Neural progenitor cell (in vitro differentiated cells): Measurements from ENCODE around the gene EIF4EBP3. TPM values are rescaled to one million over a fixed set of nuclear protein-coding genes. Genes with fewer than 3 reads are reported as not detected.

ENCODE experiments used
- DNase-seq: peaks from one replicate; pipeline ENCODE4 v3.0.0-alpha.2; 2016; ENCODE audit warnings: low spot score
- H2AFZ ChIP-seq: fragments of 200-600 bp; sonication (generic); replicated peaks from 2 replicates; pipeline ENCODE4 v1.6.1; 2016; ENCODE audit warnings: antibody characterized with exemption
- H3F3A ChIP-seq: fragments of 200-600 bp; sonication (generic); 2 replicates; pipeline ENCODE4 v1.6.1; 2016; ENCODE audit warnings: antibody characterized with exemption, low read depth
- H3K27ac ChIP-seq: fragments of 200-600 bp; sonication (generic); 2 replicates; pipeline ENCODE4 v1.5.1; 2016; ENCODE audit warnings: mild to moderate bottlenecking
- H3K27me3 ChIP-seq: fragments of 200-600 bp; sonication (generic); 2 replicates; pipeline ENCODE4 v1.6.1; 2016; ENCODE audit warnings: mild to moderate bottlenecking, moderate library complexity
- H3K36me3 ChIP-seq: fragments of 200-600 bp; sonication (generic); 2 replicates; pipeline ENCODE4 v1.5.1; 2016
- H3K4me1 ChIP-seq: fragments of 200-600 bp; sonication (generic); 2 replicates; pipeline ENCODE4 v1.6.1; 2016; ENCODE audit warnings: mixed run types
- H3K4me2 ChIP-seq: fragments of 200-600 bp; sonication (generic); 2 replicates; pipeline ENCODE4 v1.6.1; 2016
- H3K4me3 ChIP-seq: fragments of 200-600 bp; sonication (generic); 2 replicates; pipeline ENCODE4 v1.5.1; 2016
- H3K79me2 ChIP-seq: fragments of 200-600 bp; sonication (generic); 2 replicates; pipeline ENCODE4 v1.6.1; 2016; ENCODE audit warnings: low read depth
- H3K9ac ChIP-seq: fragments of 200-600 bp; sonication (generic); 2 replicates; pipeline ENCODE4 v1.6.1; 2016
- H3K9me3 ChIP-seq: fragments of 200-600 bp; sonication (generic); 2 replicates; pipeline ENCODE4 v1.5.1; 2016; ENCODE audit warnings: low read depth
- H4K20me1 ChIP-seq: fragments of 200-600 bp; sonication (generic); 2 replicates; pipeline ENCODE4 v1.6.1; 2016; ENCODE audit warnings: low read depth
- H3K27ac Mint-ChIP-seq: 3 replicates; pipeline ENCODE4 v1.8.0; 2021; ENCODE audit warnings: mixed read lengths
- H3K27me3 Mint-ChIP-seq: 2 replicates; pipeline ENCODE4 v1.8.0; 2022; ENCODE audit warnings: low read depth, mild to moderate bottlenecking, inconsistent platforms, moderate library complexity, mixed read lengths; ENCODE audit not compliant: insufficient read depth
- H3K36me3 Mint-ChIP-seq: 3 replicates; pipeline ENCODE4 v1.8.0; 2021; ENCODE audit warnings: mixed read lengths
- H3K4me1 Mint-ChIP-seq: 3 replicates; pipeline ENCODE4 v1.8.0; 2021; ENCODE audit warnings: mixed read lengths
- H3K4me3 Mint-ChIP-seq: 3 replicates; pipeline ENCODE4 v1.8.0; 2021; ENCODE audit warnings: mild to moderate bottlenecking, moderate library complexity, mixed read lengths
- H3K9me3 Mint-ChIP-seq: 3 replicates; pipeline ENCODE4 v1.8.0; 2020; ENCODE audit warnings: mixed read lengths
- EZH2 ChIP-seq: fragments of 200-600 bp; sonication (generic); IDR thresholded peaks from 2 replicates; pipeline ENCODE4 v1.6.1; 2017; ENCODE audit warnings: antibody characterized with exemption, mild to moderate bottlenecking, moderate library complexity
- EZH2phosphoT487 ChIP-seq: fragments of 200-600 bp; sonication (generic); IDR thresholded peaks from 2 replicates; pipeline ENCODE4 v1.6.1; 2017; ENCODE audit warnings: antibody characterized with exemption
- total RNA-seq: library from RNA; depleted of rRNA; stranded (reverse); fragments of >200 nt; gene quantifications from 2 replicates; pipeline ENCODE4 v1.2.3, GENCODE V29; 2015; ENCODE audit warnings: low replicate concordance
- TF ChIP-seq, protein P1 (sequence below): fragments of 200-600 bp; sonication (generic); IDR thresholded peaks from 2 replicates; pipeline ENCODE4 v1.5.1; 2017; ENCODE audit warnings: antibody characterized with exemption, mild to moderate bottlenecking

The EIF4EBP3 gene
- total RNA-seq, 1 donor from 2014 or later = 1.1 TPM

- H3F3A ChIP-seq = peaks cover 9% of the 10 kb centered on the region
- H3K27me3 Mint-ChIP-seq = no peaks in the 10 kb centered on the region
- TF ChIP-seq EZH2 (no peak), EZH2phosphoT487 (no peak)
- no peaks in the 10 kb centered on the region for H3K4me1 Mint-ChIP-seq
- no peak overlapping the region for H2AFZ ChIP-seq
- H3K9me3 ChIP-seq = no peaks in the 10 kb centered on the region
- DNase-seq = no peak
- H3K27ac ChIP-seq = no peak overlapping the region
- H3K36me3 ChIP-seq = peaks cover 8% of the 10 kb centered on the region
- peaks cover 27% of the 10 kb centered on the region for H3K36me3 Mint-ChIP-seq
- H3K27me3 ChIP-seq = no peaks in the 10 kb centered on the region
- H3K9me3 Mint-ChIP-seq = no peaks in the 10 kb centered on the region
- no peaks in the 10 kb centered on the region for H3K4me1 ChIP-seq
- H3K27ac Mint-ChIP-seq = no peak overlapping the region
- H3K4me3 ChIP-seq = no peak overlapping the region
- H3K4me2 ChIP-seq = no peak overlapping the region
- H3K79me2 ChIP-seq = no peaks in the 10 kb centered on the region
- H3K4me3 Mint-ChIP-seq = no peak overlapping the region
- H4K20me1 ChIP-seq = no peaks in the 10 kb centered on the region
- H3K9ac ChIP-seq = no peak overlapping the region
Observed at GRCh38 chr5:140540227-140540626, 7.2 kb upstream of the EIF4EBP3 start.

GRCh38 chr5:140542972-140543371, 4.5 kb upstream of the EIF4EBP3 start:
- Histone ChIP-seq H2AFZ (no peak overlapping the region), H3K27me3 (no peaks in the 10 kb centered on the region), H3K4me1 (peaks cover 6% of the 10 kb centered on the region), H3K4me2 (no peak overlapping the region), H3F3A (peaks cover 25% of the 10 kb centered on the region), H3K9ac (no peak overlapping the region), H3K27ac (no peak overlapping the region), H3K9me3 (no peaks in the 10 kb centered on the region), H3K4me3 (no peak overlapping the region), H4K20me1 (peaks cover 4% of the 10 kb centered on the region), H3K36me3 (peaks cover 8% of the 10 kb centered on the region), H3K79me2 (no peaks in the 10 kb centered on the region)
- TF ChIP-seq EZH2 (no peak), EZH2phosphoT487 (no peak)
- TF ChIP-seq, protein P1, sequence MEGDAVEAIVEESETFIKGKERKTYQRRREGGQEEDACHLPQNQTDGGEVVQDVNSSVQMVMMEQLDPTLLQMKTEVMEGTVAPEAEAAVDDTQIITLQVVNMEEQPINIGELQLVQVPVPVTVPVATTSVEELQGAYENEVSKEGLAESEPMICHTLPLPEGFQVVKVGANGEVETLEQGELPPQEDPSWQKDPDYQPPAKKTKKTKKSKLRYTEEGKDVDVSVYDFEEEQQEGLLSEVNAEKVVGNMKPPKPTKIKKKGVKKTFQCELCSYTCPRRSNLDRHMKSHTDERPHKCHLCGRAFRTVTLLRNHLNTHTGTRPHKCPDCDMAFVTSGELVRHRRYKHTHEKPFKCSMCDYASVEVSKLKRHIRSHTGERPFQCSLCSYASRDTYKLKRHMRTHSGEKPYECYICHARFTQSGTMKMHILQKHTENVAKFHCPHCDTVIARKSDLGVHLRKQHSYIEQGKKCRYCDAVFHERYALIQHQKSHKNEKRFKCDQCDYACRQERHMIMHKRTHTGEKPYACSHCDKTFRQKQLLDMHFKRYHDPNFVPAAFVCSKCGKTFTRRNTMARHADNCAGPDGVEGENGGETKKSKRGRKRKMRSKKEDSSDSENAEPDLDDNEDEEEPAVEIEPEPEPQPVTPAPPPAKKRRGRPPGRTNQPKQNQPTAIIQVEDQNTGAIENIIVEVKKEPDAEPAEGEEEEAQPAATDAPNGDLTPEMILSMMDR = no peak
- H3K27me3 Mint-ChIP-seq = no peaks in the 10 kb centered on the region
- no peak overlapping the region for H3K4me3 Mint-ChIP-seq
- peaks cover 25% of the 10 kb centered on the region for H3K36me3 Mint-ChIP-seq
- peaks cover 16% of the 10 kb centered on the region for H3K4me1 Mint-ChIP-seq
- no peak overlapping the region for H3K27ac Mint-ChIP-seq
- DNase-seq = no peak
- no peaks in the 10 kb centered on the region for H3K9me3 Mint-ChIP-seq

GRCh38 chr5:140544986-140545385, 2.5 kb upstream of the EIF4EBP3 start:
- no peak for DNase-seq
- Histone ChIP-seq H3K9ac (no peak overlapping the region), H2AFZ (no peak overlapping the region), H4K20me1 (peaks cover 17% of the 10 kb centered on the region), H3K27me3 (no peaks in the 10 kb centered on the region), H3K79me2 (no peaks in the 10 kb centered on the region), H3K4me3 (no peak overlapping the region), H3K36me3 (peaks cover 4% of the 10 kb centered on the region), H3K4me1 (peaks cover 10% of the 10 kb centered on the region), H3K27ac (no peak overlapping the region), H3F3A (peaks cover 37% of the 10 kb centered on the region), H3K4me2 (no peak overlapping the region), H3K9me3 (no peaks in the 10 kb centered on the region)
- H3K36me3 Mint-ChIP-seq = peaks cover 22% of the 10 kb centered on the region
- H3K4me1 Mint-ChIP-seq = peaks cover 23% of the 10 kb centered on the region
- H3K4me3 Mint-ChIP-seq = no peak overlapping the region
- no peaks in the 10 kb centered on the region for H3K9me3 Mint-ChIP-seq
- peaks cover 5% of the 10 kb centered on the region for H3K27me3 Mint-ChIP-seq
- TF ChIP-seq, protein P1 = no peak
- no peak for TF ChIP-seq EZH2phosphoT487
- no peak for TF ChIP-seq EZH2
- H3K27ac Mint-ChIP-seq = no peak overlapping the region

DNA sequence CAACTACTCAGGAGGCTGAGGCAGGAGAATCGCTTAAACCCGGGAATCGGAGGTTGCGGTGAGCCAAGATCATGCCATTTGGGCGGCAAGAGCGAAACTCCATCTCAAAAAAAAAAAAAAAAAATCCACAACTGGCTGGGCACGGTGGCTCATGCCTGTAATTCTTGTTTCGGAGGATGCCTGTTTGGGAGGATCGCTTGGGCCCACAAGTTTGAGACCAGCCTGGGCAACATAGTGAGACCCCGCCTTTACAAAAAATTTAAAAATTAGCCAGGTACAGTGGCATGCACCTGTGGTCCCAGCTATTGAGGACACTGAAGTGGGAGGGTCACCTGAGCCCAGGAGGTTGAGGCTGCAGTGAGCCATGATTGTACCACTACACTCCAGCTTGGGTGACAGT, 1.9 kb upstream of the EIF4EBP3 start:
- no peak overlapping the region for H2AFZ ChIP-seq
- no peaks in the 10 kb centered on the region for H3K36me3 ChIP-seq
- peaks cover 10% of the 10 kb centered on the region for H3K4me1 ChIP-seq
- H3K27me3 Mint-ChIP-seq = peaks cover 5% of the 10 kb centered on the region
- no peak overlapping the region for H3K27ac Mint-ChIP-seq
- no peak overlapping the region for H3K4me3 ChIP-seq
- TF ChIP-seq EZH2phosphoT487 = no peak
- TF ChIP-seq, protein P1 = no peak
- TF ChIP-seq EZH2 = no peak
- peaks cover 23% of the 10 kb centered on the region for H3K4me1 Mint-ChIP-seq
- no peak overlapping the region for H3K9ac ChIP-seq
- no peaks in the 10 kb centered on the region for H3K9me3 ChIP-seq
- no peak overlapping the region for H3K4me3 Mint-ChIP-seq
- no peak overlapping the region for H3K4me2 ChIP-seq
- peaks cover 17% of the 10 kb centered on the region for H4K20me1 ChIP-seq
- H3K36me3 Mint-ChIP-seq = peaks cover 26% of the 10 kb centered on the region
- no peaks in the 10 kb centered on the region for H3K27me3 ChIP-seq
- H3K27ac ChIP-seq = no peak overlapping the region
- H3K9me3 Mint-ChIP-seq = no peaks in the 10 kb centered on the region
- DNase-seq = no peak
- H3F3A ChIP-seq = peaks cover 37% of the 10 kb centered on the region
- no peaks in the 10 kb centered on the region for H3K79me2 ChIP-seq
